K562 (cell line): ENCODE data around the gene LIN7A.

ENCODE experiments used
- CHD4 ChIP-seq: fragments of 200-600 bp; sonication (generic); IDR thresholded peaks from 3 replicates; pipeline ENCODE4 v1.6.1; 2012; ENCODE audit warnings: low read depth, mild to moderate bottlenecking, mixed read lengths, low read length, inconsistent platforms; ENCODE audit not compliant: insufficient read depth, insufficient replicate concordance, poor library complexity, severe bottlenecking
- ELF1 ChIP-seq: fragments of 200-800 bp; sonication (Bioruptor generic); IDR thresholded peaks from 2 replicates; pipeline ENCODE4 v1.6.1; 2016; ENCODE audit warnings: missing genetic modification characterization, missing compliant biosample characterization
- ETV5 ChIP-seq: sonication (generic); formaldehyde crosslinking; IDR thresholded peaks from 2 replicates; pipeline ENCODE4 v1.4.0; 2020; ENCODE audit warnings: low read depth, mild to moderate bottlenecking, missing genetic modification reagents
- ZNF830 ChIP-seq: fragments of 250-450 bp; sonication (Bioruptor Pico); IDR thresholded peaks from 2 replicates; pipeline ENCODE4 v1.5.0; 2021; ENCODE audit warnings: mild to moderate bottlenecking
- TF ChIP-seq, protein P1 (sequence below), 3 experiments: IDR thresholded peaks in 2 of 3; conservative IDR thresholded peaks in 1 of 3; 2 replicates each; pipeline ENCODE4 v1.5.1; 2011 to 2012; ENCODE audit warnings: low read length in 3 of 3, mild to moderate bottlenecking in 3 of 3, control low read depth in 2 of 3, improper control_type of control experiment in 1 of 3, inconsistent platforms in 1 of 3, low read depth in 1 of 3, mixed read lengths in 1 of 3, moderate library complexity in 1 of 3; ENCODE audit not compliant: insufficient read depth in 2 of 3

DNA sequence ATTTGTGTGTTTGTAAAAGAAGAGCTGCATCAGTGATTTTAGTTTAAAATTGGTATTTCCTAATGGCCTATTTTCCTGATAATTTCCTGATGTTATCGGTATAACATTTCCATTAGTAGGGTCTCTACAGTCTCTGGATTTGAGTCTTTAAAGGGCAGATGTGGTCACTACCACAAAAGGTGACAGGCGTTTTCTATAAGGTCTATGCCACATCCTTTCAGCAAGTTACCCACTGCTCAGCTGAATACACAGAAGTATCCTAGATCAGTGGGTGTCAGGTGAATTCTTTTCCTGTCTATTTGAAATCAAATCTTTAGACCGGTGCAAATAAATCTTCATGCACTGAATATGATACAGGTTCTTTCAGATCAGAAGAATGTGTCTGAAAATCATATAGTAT, 90.2 kb downstream of the LIN7A start:
- TF ChIP-seq ELF1 (tag), result no peak
- no peak for TF ChIP-seq ZNF830 (CRISPR knock-in tag)
- TF ChIP-seq ETV5, result no peak
- TF ChIP-seq CHD4, result no peak
- TF ChIP-seq, protein P1, sequence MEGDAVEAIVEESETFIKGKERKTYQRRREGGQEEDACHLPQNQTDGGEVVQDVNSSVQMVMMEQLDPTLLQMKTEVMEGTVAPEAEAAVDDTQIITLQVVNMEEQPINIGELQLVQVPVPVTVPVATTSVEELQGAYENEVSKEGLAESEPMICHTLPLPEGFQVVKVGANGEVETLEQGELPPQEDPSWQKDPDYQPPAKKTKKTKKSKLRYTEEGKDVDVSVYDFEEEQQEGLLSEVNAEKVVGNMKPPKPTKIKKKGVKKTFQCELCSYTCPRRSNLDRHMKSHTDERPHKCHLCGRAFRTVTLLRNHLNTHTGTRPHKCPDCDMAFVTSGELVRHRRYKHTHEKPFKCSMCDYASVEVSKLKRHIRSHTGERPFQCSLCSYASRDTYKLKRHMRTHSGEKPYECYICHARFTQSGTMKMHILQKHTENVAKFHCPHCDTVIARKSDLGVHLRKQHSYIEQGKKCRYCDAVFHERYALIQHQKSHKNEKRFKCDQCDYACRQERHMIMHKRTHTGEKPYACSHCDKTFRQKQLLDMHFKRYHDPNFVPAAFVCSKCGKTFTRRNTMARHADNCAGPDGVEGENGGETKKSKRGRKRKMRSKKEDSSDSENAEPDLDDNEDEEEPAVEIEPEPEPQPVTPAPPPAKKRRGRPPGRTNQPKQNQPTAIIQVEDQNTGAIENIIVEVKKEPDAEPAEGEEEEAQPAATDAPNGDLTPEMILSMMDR (IDR thresholded peaks at IDR 0.05 in 2 of 3, conservative IDR thresholded peaks at IDR 0.05 in 1 of 3; ENCODE audit: insufficient read depth in 2 of 3, low read depth in 1 of 3, low read length in 3 of 3), result no peak
